Neural progenitor cell (in vitro differentiated cells): ENCODE results near the gene SGO1. TPM values are rescaled to one million over a fixed set of nuclear protein-coding genes. Genes with fewer than 3 reads are reported as not detected.

Experiments
- DNase-seq: peaks from one replicate; pipeline ENCODE4 v3.0.0-alpha.2; 2016; ENCODE audit warnings: low spot score
- H2AFZ ChIP-seq: fragments of 200-600 bp; sonication (generic); replicated peaks from 2 replicates; pipeline ENCODE4 v1.6.1; 2016; ENCODE audit warnings: antibody characterized with exemption
- H3F3A ChIP-seq: fragments of 200-600 bp; sonication (generic); 2 replicates; pipeline ENCODE4 v1.6.1; 2016; ENCODE audit warnings: antibody characterized with exemption, low read depth
- H3K27ac ChIP-seq: fragments of 200-600 bp; sonication (generic); 2 replicates; pipeline ENCODE4 v1.5.1; 2016; ENCODE audit warnings: mild to moderate bottlenecking
- H3K27me3 ChIP-seq: fragments of 200-600 bp; sonication (generic); 2 replicates; pipeline ENCODE4 v1.6.1; 2016; ENCODE audit warnings: mild to moderate bottlenecking, moderate library complexity
- H3K36me3 ChIP-seq: fragments of 200-600 bp; sonication (generic); 2 replicates; pipeline ENCODE4 v1.5.1; 2016
- H3K4me1 ChIP-seq: fragments of 200-600 bp; sonication (generic); 2 replicates; pipeline ENCODE4 v1.6.1; 2016; ENCODE audit warnings: mixed run types
- H3K4me2 ChIP-seq: fragments of 200-600 bp; sonication (generic); 2 replicates; pipeline ENCODE4 v1.6.1; 2016
- H3K4me3 ChIP-seq: fragments of 200-600 bp; sonication (generic); 2 replicates; pipeline ENCODE4 v1.5.1; 2016
- H3K79me2 ChIP-seq: fragments of 200-600 bp; sonication (generic); 2 replicates; pipeline ENCODE4 v1.6.1; 2016; ENCODE audit warnings: low read depth
- H3K9ac ChIP-seq: fragments of 200-600 bp; sonication (generic); 2 replicates; pipeline ENCODE4 v1.6.1; 2016
- H3K9me3 ChIP-seq: fragments of 200-600 bp; sonication (generic); 2 replicates; pipeline ENCODE4 v1.5.1; 2016; ENCODE audit warnings: low read depth
- H4K20me1 ChIP-seq: fragments of 200-600 bp; sonication (generic); 2 replicates; pipeline ENCODE4 v1.6.1; 2016; ENCODE audit warnings: low read depth
- H3K27ac Mint-ChIP-seq: 3 replicates; pipeline ENCODE4 v1.8.0; 2021; ENCODE audit warnings: mixed read lengths
- H3K27me3 Mint-ChIP-seq: 2 replicates; pipeline ENCODE4 v1.8.0; 2022; ENCODE audit warnings: low read depth, mild to moderate bottlenecking, inconsistent platforms, moderate library complexity, mixed read lengths; ENCODE audit not compliant: insufficient read depth
- H3K36me3 Mint-ChIP-seq: 3 replicates; pipeline ENCODE4 v1.8.0; 2021; ENCODE audit warnings: mixed read lengths
- H3K4me1 Mint-ChIP-seq: 3 replicates; pipeline ENCODE4 v1.8.0; 2021; ENCODE audit warnings: mixed read lengths
- H3K4me3 Mint-ChIP-seq: 3 replicates; pipeline ENCODE4 v1.8.0; 2021; ENCODE audit warnings: mild to moderate bottlenecking, moderate library complexity, mixed read lengths
- H3K9me3 Mint-ChIP-seq: 3 replicates; pipeline ENCODE4 v1.8.0; 2020; ENCODE audit warnings: mixed read lengths
- CTCF ChIP-seq: fragments of 200-600 bp; sonication (generic); IDR thresholded peaks from 2 replicates; pipeline ENCODE4 v1.5.1; 2017; ENCODE audit warnings: antibody characterized with exemption, mild to moderate bottlenecking
- EZH2 ChIP-seq: fragments of 200-600 bp; sonication (generic); IDR thresholded peaks from 2 replicates; pipeline ENCODE4 v1.6.1; 2017; ENCODE audit warnings: antibody characterized with exemption, mild to moderate bottlenecking, moderate library complexity
- EZH2phosphoT487 ChIP-seq: fragments of 200-600 bp; sonication (generic); IDR thresholded peaks from 2 replicates; pipeline ENCODE4 v1.6.1; 2017; ENCODE audit warnings: antibody characterized with exemption
- total RNA-seq: library from RNA; depleted of rRNA; stranded (reverse); fragments of >200 nt; gene quantifications from 2 replicates; pipeline ENCODE4 v1.2.3, GENCODE V29; 2015; ENCODE audit warnings: low replicate concordance

SGO1 gene
- total RNA-seq, 1 donor from 2014 or later: 59.2 TPM

- no peak for DNase-seq
- peaks cover 4% of the 10 kb centered on the region for H3K36me3 Mint-ChIP-seq
- peaks cover 18% of the 10 kb centered on the region for H3K4me1 Mint-ChIP-seq
- Histone ChIP-seq H3K36me3 (peaks cover 12% of the 10 kb centered on the region), H3F3A (peaks cover 33% of the 10 kb centered on the region), H3K27me3 (no peaks in the 10 kb centered on the region), H3K4me2 (no peak overlapping the region), H3K27ac (no peak overlapping the region), H3K9me3 (no peaks in the 10 kb centered on the region), H3K79me2 (no peaks in the 10 kb centered on the region), H3K4me3 (no peak overlapping the region), H4K20me1 (peaks cover 8% of the 10 kb centered on the region), H2AFZ (no peak overlapping the region), H3K4me1 (peaks cover 26% of the 10 kb centered on the region), H3K9ac (no peak overlapping the region)
- H3K27ac Mint-ChIP-seq: no peak overlapping the region
- no peak overlapping the region for H3K4me3 Mint-ChIP-seq
- TF ChIP-seq EZH2phosphoT487 (no peak), EZH2 (no peak), CTCF (no peak)
- no peaks in the 10 kb centered on the region for H3K9me3 Mint-ChIP-seq
- H3K27me3 Mint-ChIP-seq: no peaks in the 10 kb centered on the region
These were observed 39.7 kb downstream of the SGO1 start for GRCh38 chr3:20146301-20146700.

- Histone ChIP-seq H3F3A (peaks cover 33% of the 10 kb centered on the region), H3K4me3 (no peak overlapping the region), H3K79me2 (no peaks in the 10 kb centered on the region), H3K4me2 (no peak overlapping the region), H3K36me3 (peaks cover 9% of the 10 kb centered on the region), H2AFZ (no peak overlapping the region), H3K9me3 (no peaks in the 10 kb centered on the region), H3K27ac (no peak overlapping the region), H3K27me3 (no peaks in the 10 kb centered on the region), H3K4me1 (peaks cover 26% of the 10 kb centered on the region), H4K20me1 (peaks cover 8% of the 10 kb centered on the region), H3K9ac (no peak overlapping the region)
- Mint-ChIP-seq H3K27ac (no peak overlapping the region), H3K27me3 (no peaks in the 10 kb centered on the region), H3K36me3 (peaks cover 4% of the 10 kb centered on the region), H3K9me3 (no peaks in the 10 kb centered on the region), H3K4me3 (no peak overlapping the region), H3K4me1 (peaks cover 22% of the 10 kb centered on the region)
- no peak for DNase-seq
- TF ChIP-seq EZH2phosphoT487: no peak
- TF ChIP-seq EZH2: no peak
- no peak for TF ChIP-seq CTCF
These were observed 40.1 kb downstream of the SGO1 start for GRCh38 chr3:20145874-20146273.

GRCh38 chr3:20143519-20143918 is 42.5 kb downstream of the SGO1 start:
- H3K9ac ChIP-seq: no peak overlapping the region
- peaks cover 36% of the 10 kb centered on the region for H3K4me1 Mint-ChIP-seq

More at GRCh38 chr3:20143519-20143918, 42.5 kb downstream of the SGO1 start:
- Histone ChIP-seq H3K27ac (no peak overlapping the region), H4K20me1 (peaks cover 8% of the 10 kb centered on the region), H3K36me3 (peaks cover 3% of the 10 kb centered on the region), H3K79me2 (no peaks in the 10 kb centered on the region), H3K4me3 (no peak overlapping the region), H3K4me1 (peaks cover 35% of the 10 kb centered on the region), H3K4me2 (no peak overlapping the region), H3K9me3 (no peaks in the 10 kb centered on the region), H3K27me3 (no peaks in the 10 kb centered on the region), H2AFZ (no peak overlapping the region), H3F3A (peaks cover 48% of the 10 kb centered on the region)
- Mint-ChIP-seq H3K27ac (no peak overlapping the region), H3K36me3 (peaks cover 4% of the 10 kb centered on the region), H3K27me3 (no peaks in the 10 kb centered on the region), H3K9me3 (no peaks in the 10 kb centered on the region), H3K4me3 (peak overlapping the region; percentile 28)
- DNase-seq: no peak
- TF ChIP-seq CTCF: no peak
- no peak for TF ChIP-seq EZH2
- no peak for TF ChIP-seq EZH2phosphoT487
